ENCODE data around the gene RBBP8. TPM values are rescaled to one million over a fixed set of nuclear protein-coding genes. Genes with fewer than 3 reads are reported as not detected.

The RBBP8 gene
- total RNA-seq, 1 experiment from 2014 or later = 33.3 TPM

- ChIA-PET CTCF (no interaction called here), POLR2A (no interaction called here)
- Mint-ChIP-seq H3K9me3 (no peaks in the 10 kb centered on the region; the same call in 1 of the 2 replicates), H3K4me1 (peaks cover 17% of the 10 kb centered on the region), H3K4me3 (no peak overlapping the region), H3K27me3 (ENCODE audit: low read depth) (no peaks in the 10 kb centered on the region), H3K36me3 (peaks cover 39% of the 10 kb centered on the region), H3K27ac (no peak overlapping the region)
- TF ChIP-seq TEAD4 (CRISPR knock-in tag; IDR thresholded peaks at IDR 0.05) = no peak
- TF ChIP-seq NFATC4 (CRISPR knock-in tag; IDR thresholded peaks at IDR 0.05) = no peak
- no peak for TF ChIP-seq RORB (CRISPR knock-in tag; IDR thresholded peaks at IDR 0.05)
- TF ChIP-seq KAT7 (CRISPR knock-in tag; IDR thresholded peaks at IDR 0.05; ENCODE audit: borderline replicate concordance) = no peak
- TF ChIP-seq ZNF138 (CRISPR knock-in tag; conservative IDR thresholded peaks at IDR 0.05) = no peak
- no peak for TF ChIP-seq E2F1 (CRISPR knock-in tag; IDR thresholded peaks at IDR 0.05)
- TF ChIP-seq ATF1 (CRISPR knock-in tag; IDR thresholded peaks at IDR 0.05) = no peak
- no peak for TF ChIP-seq IRF1 (CRISPR knock-in tag; IDR thresholded peaks at IDR 0.05)
- TF ChIP-seq ZNF396 (CRISPR knock-in tag; IDR thresholded peaks at IDR 0.05; ENCODE audit: borderline replicate concordance) = no peak
- TF ChIP-seq EMX1 (CRISPR knock-in tag; IDR thresholded peaks at IDR 0.05) = no peak
- no peak for TF ChIP-seq PREB (CRISPR knock-in tag; IDR thresholded peaks at IDR 0.05; ENCODE audit: borderline replicate concordance)
- TF ChIP-seq HMGXB4 (CRISPR knock-in tag; IDR thresholded peaks at IDR 0.05) = no peak
- TF ChIP-seq GRHL2 (CRISPR knock-in tag; IDR thresholded peaks at IDR 0.05; ENCODE audit: insufficient replicate concordance, severe bottlenecking) = no peak
- ATAC-seq (no peak), DNase-seq (ENCODE audit: low spot score) (no peak)
Measured at GRCh38 chr18:22956226-22956625, 23.1 kb downstream of the RBBP8 start.

GRCh38 chr18:22961156-22961555 lies 28.0 kb downstream of the RBBP8 start:
- H3K27me3 Mint-ChIP-seq (ENCODE audit: low read depth) = no peaks in the 10 kb centered on the region
- CTCF ChIA-PET = interaction anchor here (1.7 kb wide), 1 partner anchor 22 kb away, joined by 8 read pairs; no protein-coding TSS in a partner anchor
- no peak for TF ChIP-seq CBFB (CRISPR knock-in tag; IDR thresholded peaks at IDR 0.05; ENCODE audit: low read depth)
- TF ChIP-seq FOXJ3 (CRISPR knock-in tag; IDR thresholded peaks at IDR 0.05; ENCODE audit: borderline replicate concordance) = no peak
- no peak for TF ChIP-seq ZBTB21 (CRISPR knock-in tag; IDR thresholded peaks at IDR 0.05; ENCODE audit: borderline replicate concordance)
- peaks cover 7% of the 10 kb centered on the region for H3K4me1 Mint-ChIP-seq
- ATAC-seq (no peak), DNase-seq (ENCODE audit: low spot score) (no peak)
- no peak overlapping the region for H3K4me3 Mint-ChIP-seq
- H3K27ac Mint-ChIP-seq = peak overlapping the region; percentile 10; the same call in 1 of the 2 replicates
- POLR2A ChIA-PET = no interaction called here
- H3K36me3 Mint-ChIP-seq = peaks cover 18% of the 10 kb centered on the region
- no peaks in the 10 kb centered on the region; the same call in 1 of the 2 replicates for H3K9me3 Mint-ChIP-seq

DNA sequence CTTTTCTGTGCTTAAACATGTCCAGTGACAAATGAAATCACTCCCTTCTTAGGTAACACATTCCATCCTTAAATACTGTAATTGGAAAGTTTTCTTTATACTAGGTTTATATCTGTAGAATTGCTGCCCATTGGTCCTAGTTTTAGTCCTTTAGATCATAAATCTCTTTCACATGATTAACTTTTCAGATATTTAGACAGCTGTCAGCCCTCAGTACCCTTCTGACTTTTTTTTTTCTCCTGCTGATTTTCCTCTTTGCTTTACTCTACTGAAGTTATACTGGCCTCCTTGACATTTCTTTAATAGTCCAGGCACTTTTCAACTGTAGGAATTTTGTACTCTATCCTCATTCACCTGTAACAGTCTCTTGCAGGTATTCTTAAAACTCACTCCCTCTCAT lies 28.9 kb downstream of the RBBP8 start:
- Mint-ChIP-seq H3K9me3 (no peaks in the 10 kb centered on the region; the same call in 1 of the 2 replicates), H3K36me3 (peaks cover 18% of the 10 kb centered on the region), H3K4me1 (peaks cover 7% of the 10 kb centered on the region), H3K4me3 (no peak overlapping the region), H3K27ac (peak overlapping the region; percentile 72; the same call in 1 of the 2 replicates), H3K27me3 (ENCODE audit: low read depth) (no peaks in the 10 kb centered on the region)
- ATAC-seq (no peak), DNase-seq (ENCODE audit: low spot score) (no peak)
- POLR2A ChIA-PET = interaction anchor here (0.6 kb wide), 1 partner anchor 9 kb away, joined by 3 read pairs; no protein-coding TSS in a partner anchor
- CTCF ChIA-PET = interaction anchor here (1.7 kb wide), 1 partner anchor 22 kb away, joined by 8 read pairs; no protein-coding TSS in a partner anchor
- TF ChIP-seq SMAD4 (CRISPR knock-in tag; IDR thresholded peaks at IDR 0.05) = no peak
- no peak for TF ChIP-seq NFE2L1 (CRISPR knock-in tag; IDR thresholded peaks at IDR 0.05)
- TF ChIP-seq, protein P1, sequence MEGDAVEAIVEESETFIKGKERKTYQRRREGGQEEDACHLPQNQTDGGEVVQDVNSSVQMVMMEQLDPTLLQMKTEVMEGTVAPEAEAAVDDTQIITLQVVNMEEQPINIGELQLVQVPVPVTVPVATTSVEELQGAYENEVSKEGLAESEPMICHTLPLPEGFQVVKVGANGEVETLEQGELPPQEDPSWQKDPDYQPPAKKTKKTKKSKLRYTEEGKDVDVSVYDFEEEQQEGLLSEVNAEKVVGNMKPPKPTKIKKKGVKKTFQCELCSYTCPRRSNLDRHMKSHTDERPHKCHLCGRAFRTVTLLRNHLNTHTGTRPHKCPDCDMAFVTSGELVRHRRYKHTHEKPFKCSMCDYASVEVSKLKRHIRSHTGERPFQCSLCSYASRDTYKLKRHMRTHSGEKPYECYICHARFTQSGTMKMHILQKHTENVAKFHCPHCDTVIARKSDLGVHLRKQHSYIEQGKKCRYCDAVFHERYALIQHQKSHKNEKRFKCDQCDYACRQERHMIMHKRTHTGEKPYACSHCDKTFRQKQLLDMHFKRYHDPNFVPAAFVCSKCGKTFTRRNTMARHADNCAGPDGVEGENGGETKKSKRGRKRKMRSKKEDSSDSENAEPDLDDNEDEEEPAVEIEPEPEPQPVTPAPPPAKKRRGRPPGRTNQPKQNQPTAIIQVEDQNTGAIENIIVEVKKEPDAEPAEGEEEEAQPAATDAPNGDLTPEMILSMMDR (IDR thresholded peaks at IDR 0.05) = no peak
- TF ChIP-seq, protein P2, sequence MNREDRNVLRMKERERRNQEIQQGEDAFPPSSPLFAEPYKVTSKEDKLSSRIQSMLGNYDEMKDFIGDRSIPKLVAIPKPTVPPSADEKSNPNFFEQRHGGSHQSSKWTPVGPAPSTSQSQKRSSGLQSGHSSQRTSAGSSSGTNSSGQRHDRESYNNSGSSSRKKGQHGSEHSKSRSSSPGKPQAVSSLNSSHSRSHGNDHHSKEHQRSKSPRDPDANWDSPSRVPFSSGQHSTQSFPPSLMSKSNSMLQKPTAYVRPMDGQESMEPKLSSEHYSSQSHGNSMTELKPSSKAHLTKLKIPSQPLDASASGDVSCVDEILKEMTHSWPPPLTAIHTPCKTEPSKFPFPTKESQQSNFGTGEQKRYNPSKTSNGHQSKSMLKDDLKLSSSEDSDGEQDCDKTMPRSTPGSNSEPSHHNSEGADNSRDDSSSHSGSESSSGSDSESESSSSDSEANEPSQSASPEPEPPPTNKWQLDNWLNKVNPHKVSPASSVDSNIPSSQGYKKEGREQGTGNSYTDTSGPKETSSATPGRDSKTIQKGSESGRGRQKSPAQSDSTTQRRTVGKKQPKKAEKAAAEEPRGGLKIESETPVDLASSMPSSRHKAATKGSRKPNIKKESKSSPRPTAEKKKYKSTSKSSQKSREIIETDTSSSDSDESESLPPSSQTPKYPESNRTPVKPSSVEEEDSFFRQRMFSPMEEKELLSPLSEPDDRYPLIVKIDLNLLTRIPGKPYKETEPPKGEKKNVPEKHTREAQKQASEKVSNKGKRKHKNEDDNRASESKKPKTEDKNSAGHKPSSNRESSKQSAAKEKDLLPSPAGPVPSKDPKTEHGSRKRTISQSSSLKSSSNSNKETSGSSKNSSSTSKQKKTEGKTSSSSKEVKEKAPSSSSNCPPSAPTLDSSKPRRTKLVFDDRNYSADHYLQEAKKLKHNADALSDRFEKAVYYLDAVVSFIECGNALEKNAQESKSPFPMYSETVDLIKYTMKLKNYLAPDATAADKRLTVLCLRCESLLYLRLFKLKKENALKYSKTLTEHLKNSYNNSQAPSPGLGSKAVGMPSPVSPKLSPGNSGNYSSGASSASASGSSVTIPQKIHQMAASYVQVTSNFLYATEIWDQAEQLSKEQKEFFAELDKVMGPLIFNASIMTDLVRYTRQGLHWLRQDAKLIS (CRISPR knock-in tag; IDR thresholded peaks at IDR 0.05; ENCODE audit: borderline replicate concordance) = no peak
- no peak for TF ChIP-seq ZNF423 (CRISPR knock-in tag; IDR thresholded peaks at IDR 0.05)
- TF ChIP-seq ZNF317 (CRISPR knock-in tag; IDR thresholded peaks at IDR 0.05; ENCODE audit: borderline replicate concordance, low read depth) = no peak
- TF ChIP-seq NR3C1 (CRISPR knock-in tag; conservative IDR thresholded peaks at IDR 0.05; ENCODE audit: low read depth) = no peak
- no peak for TF ChIP-seq HMGA2 (CRISPR knock-in tag; IDR thresholded peaks at IDR 0.05)
